ENCODE results near the gene SNAPC3.

The SNAPC3 gene

DNA sequence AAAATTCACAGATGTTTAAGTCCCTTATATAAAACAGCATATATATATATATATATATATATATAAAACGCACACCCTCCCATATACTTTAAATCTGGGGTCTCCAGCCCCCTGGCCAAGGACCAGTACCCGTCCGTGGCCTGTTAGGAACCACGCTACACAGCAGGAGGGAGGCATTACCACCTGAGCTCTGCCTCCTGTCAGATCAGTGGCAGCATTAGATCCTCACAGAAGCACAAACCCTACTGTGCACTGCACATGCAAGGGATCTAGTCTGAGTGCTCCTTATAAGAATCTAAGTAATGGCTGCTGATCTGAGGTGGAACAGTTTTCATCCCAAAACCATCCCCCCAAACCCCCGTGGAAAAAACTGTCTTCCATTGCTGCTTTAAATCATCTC is 79.1 kb downstream of the SNAPC3 start:
- H3K4me3 ChIP-seq (ENCODE audit: insufficient read depth in 1 of 2, low read depth in 1 of 2, low read length in 2 of 2): no peak overlapping the region
- no peaks in the 10 kb centered on the region for H3K9me3 ChIP-seq (ENCODE audit: control insufficient read depth, low read length)
- H3K27me3 ChIP-seq (ENCODE audit: control insufficient read depth in 1 of 2, insufficient read depth in 1 of 2, low read length in 2 of 2): no peaks in the 10 kb centered on the region
- H4K91ac ChIP-seq (ENCODE audit: low read length): no peak overlapping the region
- H3K4ac ChIP-seq (ENCODE audit: low read depth in 1 of 2, low read length in 2 of 2): no peak overlapping the region
- no peak overlapping the region for H2BK120ac ChIP-seq (ENCODE audit: low read depth, low read length)
- H3K27ac ChIP-seq (ENCODE audit: low read length, poor library complexity, severe bottlenecking): no peak overlapping the region
- H2BK15ac ChIP-seq (ENCODE audit: low read depth, poor library complexity, severe bottlenecking): no peak overlapping the region
- WGBS: 100% methylated on average over 3 of the region's 5 CpGs
- no peak overlapping the region for H3K9ac ChIP-seq (ENCODE audit: low read length)
- H3K79me1 ChIP-seq (replicated peaks; ENCODE audit: low read length, poor library complexity, severe bottlenecking): peaks cover 23% of the 10 kb centered on the region
- no peak overlapping the region for H3K23ac ChIP-seq (ENCODE audit: low read length in 2 of 2)
- no peak for DNase-seq
- no peak overlapping the region for H3K14ac ChIP-seq (ENCODE audit: low read length in 2 of 2)
- H3K18ac ChIP-seq (ENCODE audit: low read depth in 1 of 2, low read length in 2 of 2): no peak overlapping the region
- H2AK5ac ChIP-seq (ENCODE audit: low read length, severe bottlenecking): no peak overlapping the region
- no peak overlapping the region for H3K4me2 ChIP-seq (ENCODE audit: low read length, poor library complexity, severe bottlenecking)
- no peak overlapping the region for H4K8ac ChIP-seq (ENCODE audit: low read length)
- H3K4me1 ChIP-seq (ENCODE audit: control insufficient read depth, insufficient read depth, low read depth, low read length): peaks cover 1% of the 10 kb centered on the region
- no peak overlapping the region for H2BK12ac ChIP-seq (ENCODE audit: low read length in 2 of 2)
- H2AFZ ChIP-seq (ENCODE audit: low read depth, low read length): no peak overlapping the region
- no peak overlapping the region for H2BK5ac ChIP-seq (ENCODE audit: low read depth, low read length, poor library complexity, severe bottlenecking)
- peaks cover 13 to 41% of the 10 kb centered on the region in 2 experiments for H3K36me3 ChIP-seq (ENCODE audit: control insufficient read depth in 1 of 2, insufficient read depth in 2 of 2, low read depth in 1 of 2, low read length in 2 of 2)

DNA sequence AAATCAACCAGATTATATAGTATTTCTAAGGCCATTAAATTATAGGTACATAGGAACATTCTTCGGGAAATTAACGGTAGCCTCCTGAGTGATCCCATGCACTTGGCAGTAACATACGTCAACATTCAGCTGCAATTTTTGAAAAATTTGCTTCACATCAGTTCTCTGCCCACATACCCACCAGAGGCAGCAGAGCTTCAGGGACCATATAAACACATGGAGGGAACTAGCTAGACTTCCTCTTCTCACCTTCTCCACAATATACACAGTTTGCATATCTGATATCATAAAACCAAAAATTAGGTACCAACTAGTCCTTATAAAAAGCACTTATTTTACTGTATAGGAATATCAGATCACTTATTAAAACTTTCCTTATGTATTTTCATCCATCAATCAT is 83.2 kb downstream of the SNAPC3 start:
- Histone ChIP-seq H2AK5ac (ENCODE audit: low read length, severe bottlenecking) (no peak overlapping the region), H2AFZ (ENCODE audit: low read depth, low read length) (no peak overlapping the region), H2BK12ac (ENCODE audit: low read length in 2 of 2) (no peak overlapping the region), H3K14ac (ENCODE audit: low read length in 2 of 2) (no peak overlapping the region), H3K36me3 (ENCODE audit: control insufficient read depth in 1 of 2, insufficient read depth in 2 of 2, low read depth in 1 of 2, low read length in 2 of 2) (peaks cover 9 to 39% of the 10 kb centered on the region in 2 experiments), H3K9ac (ENCODE audit: low read length) (no peak overlapping the region), H2BK5ac (ENCODE audit: low read depth, low read length, poor library complexity, severe bottlenecking) (no peak overlapping the region), H4K8ac (ENCODE audit: low read length) (no peak overlapping the region), H3K27me3 (ENCODE audit: control insufficient read depth in 1 of 2, insufficient read depth in 1 of 2, low read length in 2 of 2) (no peaks in the 10 kb centered on the region), H3K23ac (ENCODE audit: low read length in 2 of 2) (no peak overlapping the region), H3K18ac (ENCODE audit: low read depth in 1 of 2, low read length in 2 of 2) (no peak overlapping the region), H3K9me3 (ENCODE audit: control insufficient read depth, low read length) (no peaks in the 10 kb centered on the region), H3K4me3 (ENCODE audit: insufficient read depth in 1 of 2, low read depth in 1 of 2, low read length in 2 of 2) (no peak overlapping the region), H3K79me1 (replicated peaks; ENCODE audit: low read length, poor library complexity, severe bottlenecking) (peaks cover 23% of the 10 kb centered on the region), H2BK15ac (ENCODE audit: low read depth, poor library complexity, severe bottlenecking) (no peak overlapping the region), H3K4me1 (ENCODE audit: control insufficient read depth, insufficient read depth, low read depth, low read length) (peaks cover 1% of the 10 kb centered on the region), H3K27ac (ENCODE audit: low read length, poor library complexity, severe bottlenecking) (no peak overlapping the region), H3K4me2 (ENCODE audit: low read length, poor library complexity, severe bottlenecking) (no peak overlapping the region), H2BK120ac (ENCODE audit: low read depth, low read length) (no peak overlapping the region), H4K91ac (ENCODE audit: low read length) (no peak overlapping the region), H3K4ac (ENCODE audit: low read depth in 1 of 2, low read length in 2 of 2) (no peak overlapping the region)
- 97% methylated on average over 3 of the region's 3 CpGs for WGBS
- no peak for DNase-seq

DNA sequence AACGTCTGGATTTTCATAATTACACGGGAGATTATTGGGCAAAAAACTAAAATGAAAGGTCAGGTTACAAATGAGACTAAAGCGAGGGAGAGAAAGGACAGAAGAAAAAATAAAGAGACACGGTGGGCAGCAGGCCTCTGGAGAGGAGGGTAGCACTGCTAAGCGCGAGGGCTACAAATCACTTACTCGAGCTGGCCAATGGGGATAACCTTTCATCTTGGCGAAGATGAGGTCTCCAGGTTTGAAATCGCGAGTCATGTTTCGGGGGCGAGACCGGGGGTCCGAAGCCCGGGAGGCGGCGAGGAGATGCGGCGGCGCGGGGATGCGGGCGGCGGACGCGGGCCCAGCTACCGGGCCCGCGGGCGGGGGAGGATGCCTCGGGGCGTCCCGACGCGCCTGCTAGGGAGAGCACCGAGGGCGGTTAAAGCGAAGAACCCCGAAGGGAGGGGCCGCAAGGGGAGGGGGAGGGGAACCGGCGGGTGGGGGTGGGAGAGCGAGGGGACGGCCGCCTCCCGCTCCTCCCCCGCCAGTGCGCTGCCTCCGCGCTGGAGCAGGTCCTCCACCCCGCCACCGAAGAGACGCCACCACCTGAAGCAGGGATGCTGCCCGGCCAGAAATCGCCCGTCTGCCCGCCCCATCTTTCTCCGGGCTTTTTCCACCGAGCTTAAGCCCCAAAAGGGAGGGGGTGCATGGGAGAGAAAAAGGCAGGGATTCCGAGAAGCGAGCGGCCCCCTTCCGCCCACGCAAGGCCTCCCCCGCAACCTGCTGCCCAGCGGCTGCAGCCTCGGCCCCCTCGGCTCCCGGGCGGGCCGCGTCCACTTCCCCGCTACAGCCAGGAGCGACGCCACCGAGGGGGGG is 87.5 kb downstream of the SNAPC3 start:
- H3K4me1 ChIP-seq (ENCODE audit: control insufficient read depth, insufficient read depth, low read depth, low read length): no peaks in the 10 kb centered on the region
- H4K91ac ChIP-seq (ENCODE audit: low read length): no peak overlapping the region
- no peak overlapping the region for H2AK5ac ChIP-seq (ENCODE audit: low read length, severe bottlenecking)
- H2BK5ac ChIP-seq (ENCODE audit: low read depth, low read length, poor library complexity, severe bottlenecking): peak overlapping the region; percentile 99
- peak overlapping the region; percentile 53 for H3K27ac ChIP-seq (ENCODE audit: low read length, poor library complexity, severe bottlenecking)
- peak overlapping the region in 1 of 2 experiments; percentile 55 for H2BK12ac ChIP-seq (ENCODE audit: low read length in 2 of 2)
- H3K9me3 ChIP-seq (ENCODE audit: control insufficient read depth, low read length): no peaks in the 10 kb centered on the region
- peak overlapping the region; percentile 96 for H3K9ac ChIP-seq (ENCODE audit: low read length)
- peak overlapping the region; percentile 64 for H4K8ac ChIP-seq (ENCODE audit: low read length)
- H3K18ac ChIP-seq (ENCODE audit: low read depth in 1 of 2, low read length in 2 of 2): peak overlapping the region; percentile 83 to 99
- peak overlapping the region; percentile 99 for H2BK15ac ChIP-seq (ENCODE audit: low read depth, poor library complexity, severe bottlenecking)
- H3K4me2 ChIP-seq (ENCODE audit: low read length, poor library complexity, severe bottlenecking): peak overlapping the region; percentile 80
- H3K23ac ChIP-seq (ENCODE audit: low read length in 2 of 2): peak overlapping the region in 1 of 2 experiments; percentile 98
- H3K27me3 ChIP-seq (ENCODE audit: control insufficient read depth in 1 of 2, insufficient read depth in 1 of 2, low read length in 2 of 2): no peaks in the 10 kb centered on the region
- H3K79me1 ChIP-seq (replicated peaks; ENCODE audit: low read length, poor library complexity, severe bottlenecking): peaks cover 8% of the 10 kb centered on the region
- DNase-seq: peak; percentile 34
- peak overlapping the region; percentile 93 to 97 for H3K4me3 ChIP-seq (ENCODE audit: insufficient read depth in 1 of 2, low read depth in 1 of 2, low read length in 2 of 2)
- peak overlapping the region in 1 of 2 experiments; percentile 55 for H3K14ac ChIP-seq (ENCODE audit: low read length in 2 of 2)
- peak overlapping the region; percentile 92 for H2BK120ac ChIP-seq (ENCODE audit: low read depth, low read length)
- peak overlapping the region; percentile 35 to 73 for H3K4ac ChIP-seq (ENCODE audit: low read depth in 1 of 2, low read length in 2 of 2)
- 2% methylated on average over 35 of the region's 76 CpGs for WGBS
- H3K36me3 ChIP-seq (ENCODE audit: control insufficient read depth in 1 of 2, insufficient read depth in 2 of 2, low read depth in 1 of 2, low read length in 2 of 2): peaks cover 0 to 22% of the 10 kb centered on the region in 2 experiments
- peak overlapping the region; percentile 98 for H2AFZ ChIP-seq (ENCODE audit: low read depth, low read length)

DNA sequence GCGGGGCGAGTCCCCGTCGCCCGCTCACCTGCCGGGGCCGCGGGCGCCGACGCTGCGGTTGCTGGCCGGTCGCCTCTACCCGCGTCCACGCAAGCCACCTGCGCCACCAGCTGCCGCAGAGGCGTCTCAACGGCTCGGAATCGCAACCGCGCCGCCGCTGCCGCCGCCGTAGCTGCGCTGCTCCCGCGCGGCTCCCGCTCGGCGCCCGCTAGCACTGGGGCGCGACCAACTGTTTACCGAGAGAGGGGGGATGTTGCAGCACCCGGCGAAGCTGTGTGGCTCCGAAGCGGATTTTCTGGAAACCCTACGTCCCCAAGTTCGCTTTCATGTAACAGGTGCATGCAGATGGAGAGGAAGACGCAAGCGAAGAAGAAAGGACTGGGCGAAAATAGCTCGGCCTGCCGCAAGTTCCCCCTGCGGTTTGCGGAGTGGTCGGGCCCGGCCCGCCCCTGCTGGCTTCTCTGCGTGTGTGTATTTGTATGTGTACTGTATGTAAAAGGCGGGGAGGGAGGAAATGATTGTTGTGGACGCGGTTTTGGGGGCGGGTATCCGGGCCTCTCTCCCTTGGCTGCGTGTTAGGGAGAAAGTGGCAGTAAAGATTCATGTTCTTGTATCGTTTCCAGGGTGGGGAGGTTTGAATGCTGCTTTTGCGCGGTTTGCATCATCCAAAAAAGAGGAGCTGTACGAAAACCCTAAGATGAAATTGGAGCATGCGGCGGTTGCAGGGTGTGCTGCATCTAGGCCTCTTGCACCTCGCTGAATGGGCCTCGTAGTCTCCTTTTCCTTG is 88.3 kb downstream of the SNAPC3 start, which contains the start of gene PSIP1:
Gene PSIP1, minus strand, starts transcription at position 182 of the 787 bp plus-strand sequence. CDS start 782 bp downstream, outside the sequence.
- DNase-seq: peak; percentile 89
- Histone ChIP-seq H3K4me2 (ENCODE audit: low read length, poor library complexity, severe bottlenecking) (peak within 1 kb of the TSS; percentile 80), H3K27me3 (ENCODE audit: control insufficient read depth in 1 of 2, insufficient read depth in 1 of 2, low read length in 2 of 2) (no peaks in the 10 kb centered on the region), H3K4me1 (ENCODE audit: control insufficient read depth, insufficient read depth, low read depth, low read length) (no peaks in the 10 kb centered on the region), H3K14ac (ENCODE audit: low read length in 2 of 2) (peak within 1 kb of the TSS in 1 of 2 experiments; percentile 55), H3K36me3 (ENCODE audit: control insufficient read depth in 1 of 2, insufficient read depth in 2 of 2, low read depth in 1 of 2, low read length in 2 of 2) (peaks cover 0 to 14% of the 10 kb centered on the region in 2 experiments), H2AFZ (ENCODE audit: low read depth, low read length) (peak within 1 kb of the TSS; percentile 98), H4K91ac (ENCODE audit: low read length) (peak within 1 kb of the TSS; percentile 95), H3K4me3 (ENCODE audit: insufficient read depth in 1 of 2, low read depth in 1 of 2, low read length in 2 of 2) (peak within 1 kb of the TSS; percentile 93 to 97), H2BK120ac (ENCODE audit: low read depth, low read length) (peak within 1 kb of the TSS; percentile 92), H2BK12ac (ENCODE audit: low read length in 2 of 2) (peak within 1 kb of the TSS; percentile 55 to 77), H3K18ac (ENCODE audit: low read depth in 1 of 2, low read length in 2 of 2) (peak within 1 kb of the TSS; percentile 83 to 99), H3K9ac (ENCODE audit: low read length) (peak within 1 kb of the TSS; percentile 96), H4K8ac (ENCODE audit: low read length) (peak within 1 kb of the TSS; percentile 99), H3K79me1 (replicated peaks; ENCODE audit: low read length, poor library complexity, severe bottlenecking) (peaks cover 8% of the 10 kb centered on the region), H3K4ac (ENCODE audit: low read depth in 1 of 2, low read length in 2 of 2) (peak within 1 kb of the TSS; percentile 35 to 75), H3K27ac (ENCODE audit: low read length, poor library complexity, severe bottlenecking) (peak within 1 kb of the TSS; percentile 93), H3K9me3 (ENCODE audit: control insufficient read depth, low read length) (no peaks in the 10 kb centered on the region), H2BK5ac (ENCODE audit: low read depth, low read length, poor library complexity, severe bottlenecking) (peak within 1 kb of the TSS; percentile 99), H2BK15ac (ENCODE audit: low read depth, poor library complexity, severe bottlenecking) (peak within 1 kb of the TSS; percentile 99), H3K23ac (ENCODE audit: low read length in 2 of 2) (peak within 1 kb of the TSS in 1 of 2 experiments; percentile 98), H2AK5ac (ENCODE audit: low read length, severe bottlenecking) (no peak within 1 kb of the TSS)
- under 1% methylated on average over 70 of the region's 72 CpGs for WGBS

Measured in mesenchymal stem cell (in vitro differentiated cells and primary cell).